Keratinocyte (primary cell): ENCODE measurements around the gene ZNF438.

Source experiments
- EZH2 ChIP-seq: IDR thresholded peaks from one replicate; pipeline ENCODE4 v1.6.1; 2012; ENCODE audit warnings: inconsistent platforms, mild to moderate bottlenecking, low read length, moderate library complexity
- TF ChIP-seq, protein P1 (sequence below), 3 experiments: IDR thresholded peaks in 1 of 3; conservative IDR thresholded peaks in 1 of 3; optimal IDR thresholded peaks in 1 of 3; 2 replicates in 2 of 3; 3 replicates in 1 of 3; pipeline versions ENCODE3 to v1.5.1; 2011; ENCODE audit warnings: low read length in 3 of 3, mild to moderate bottlenecking in 3 of 3, moderate library complexity in 2 of 3, control low read depth in 1 of 3, inconsistent platforms in 1 of 3; ENCODE audit not compliant: insufficient read depth in 2 of 3; ENCODE audit errors: extremely low read depth in 1 of 3

DNA sequence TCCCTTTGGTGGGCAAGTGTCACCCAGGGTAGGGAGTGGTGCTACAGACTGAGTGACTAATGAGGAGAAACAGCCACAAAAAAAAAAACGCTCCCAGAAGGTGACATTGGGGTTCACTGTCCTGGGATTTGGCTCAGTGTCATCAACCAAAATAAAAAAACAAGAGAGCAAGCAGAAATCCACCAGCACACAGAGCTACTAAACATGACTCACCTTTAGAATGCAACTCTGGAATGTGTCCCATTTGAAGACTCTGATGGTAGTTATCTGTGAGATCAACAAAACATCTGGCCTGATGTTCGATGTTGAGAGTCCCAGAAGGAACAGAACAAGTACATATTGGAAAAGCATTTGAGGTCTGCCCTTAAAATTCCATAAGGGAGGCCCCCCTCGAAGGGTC lies 201.8 kb downstream of the ZNF438 start:
- TF ChIP-seq, protein P1, sequence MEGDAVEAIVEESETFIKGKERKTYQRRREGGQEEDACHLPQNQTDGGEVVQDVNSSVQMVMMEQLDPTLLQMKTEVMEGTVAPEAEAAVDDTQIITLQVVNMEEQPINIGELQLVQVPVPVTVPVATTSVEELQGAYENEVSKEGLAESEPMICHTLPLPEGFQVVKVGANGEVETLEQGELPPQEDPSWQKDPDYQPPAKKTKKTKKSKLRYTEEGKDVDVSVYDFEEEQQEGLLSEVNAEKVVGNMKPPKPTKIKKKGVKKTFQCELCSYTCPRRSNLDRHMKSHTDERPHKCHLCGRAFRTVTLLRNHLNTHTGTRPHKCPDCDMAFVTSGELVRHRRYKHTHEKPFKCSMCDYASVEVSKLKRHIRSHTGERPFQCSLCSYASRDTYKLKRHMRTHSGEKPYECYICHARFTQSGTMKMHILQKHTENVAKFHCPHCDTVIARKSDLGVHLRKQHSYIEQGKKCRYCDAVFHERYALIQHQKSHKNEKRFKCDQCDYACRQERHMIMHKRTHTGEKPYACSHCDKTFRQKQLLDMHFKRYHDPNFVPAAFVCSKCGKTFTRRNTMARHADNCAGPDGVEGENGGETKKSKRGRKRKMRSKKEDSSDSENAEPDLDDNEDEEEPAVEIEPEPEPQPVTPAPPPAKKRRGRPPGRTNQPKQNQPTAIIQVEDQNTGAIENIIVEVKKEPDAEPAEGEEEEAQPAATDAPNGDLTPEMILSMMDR (optimal IDR thresholded peaks at IDR 0.05 in 1 of 3, IDR thresholded peaks at IDR 0.05 in 1 of 3, conservative IDR thresholded peaks at IDR 0.05 in 1 of 3; ENCODE audit: extremely low read depth in 1 of 3, insufficient read depth in 2 of 3, low read length in 3 of 3): no peak
- TF ChIP-seq EZH2: no peak
